Pancreas (tissue), 10 donors: ENCODE results near the gene APBB2. TPM values are rescaled to one million over a fixed set of nuclear protein-coding genes. Genes with fewer than 3 reads are reported as not detected.
A peak's percentile ranks its signal among the peaks of the same experiment; 100 is the strongest.

ENCODE experiments used
- ATAC-seq, 4 donors: fragments of 200-7000 bp; cut with Tn5 transposase; one replicate each; pipeline versions ENCODE4 v1.8.0 to v1.9.1; 2020; ENCODE audit warnings: mild to moderate bottlenecking in 4 of 4, moderate library complexity in 4 of 4
- DNase-seq, 6 donors: peaks; one replicate each; pipeline ENCODE4 v3.0.0-alpha.2; 2020
- FAIRE-seq: peaks from 2 replicates; lab custom pipeline; 2012; peaks lifted over from hg19 to GRCh38; lab: Jason Lieb, UNC
- H3K27ac ChIP-seq, 4 donors: fragments of 200-600 bp; sonication (generic); 1 replicate in 3 of 4; 2 replicates in 1 of 4; pipeline versions ENCODE4 v1.5.0 to v1.8.0; 2020
- H3K27me3 ChIP-seq, 4 donors: fragments of 200-600 bp; one replicate each; pipeline ENCODE4 v1.8.0; 2021
- H3K36me3 ChIP-seq, 3 donors: fragments of 200-600 bp; sonication (generic) in 1 of 3; one replicate each; pipeline versions ENCODE4 v1.5.0 to v1.8.0; 2020 to 2021
- H3K4me1 ChIP-seq, 3 donors: fragments of 200-600 bp; one replicate each; pipeline ENCODE4 v1.8.0; 2021
- H3K4me3 ChIP-seq, 4 donors: fragments of 200-600 bp; sonication (generic) in 2 of 4; one replicate each; pipeline versions ENCODE4 v1.5.0 to v1.8.0; 2020 to 2021
- H3K9me3 ChIP-seq, 4 donors: fragments of 200-600 bp; one replicate each; pipeline ENCODE4 v1.8.0; 2021
- CTCF ChIP-seq, 4 donors: fragments of 200-600 bp; sonication (generic) in 3 of 4; IDR thresholded peaks; one replicate each; pipeline versions ENCODE4 v1.5.0 to v1.8.0; 2021; ENCODE audit warnings: antibody characterized with exemption in 4 of 4
- WGBS, 2 donors: extraction: QIAGEN DNeasy Blood & Tissue Kit; methylation state at CpG; one replicate each; pipeline ENCODE4 v1.1.7; 2013; 5-methylcytosine and 5-hydroxymethylcytosine counted together
- intact Hi-C, 3 donors: fragments of 100-400 bp; cut with DNase I; formaldehyde crosslinking; loops; one replicate each; pipeline versions ENCODE4 v1.11.1 to v1.14.2; 2022
- polyA plus RNA-seq, 2 donors: library from polyadenylated mRNA; stranded (reverse); fragments of 200-250 nt; gene quantifications; one replicate each; pipeline ENCODE4 v1.2.3, GENCODE V29; 2013
- total RNA-seq, 6 donors: library from RNA; stranded (reverse); fragmentation: NEBNext Ultra II Directional in 4 of 6; extraction: Animal tissue kit (Norgen Biotek cat#: 25700) in 4 of 6; gene quantifications; one replicate each; pipeline versions ENCODE4 v1.2.1 to v1.2.4, GENCODE V29; 2021 to 2023
- donor health status: healthy with polysubstance abuse.
- donor health status: DM: no; HTN: no; CAD: no; lungs with moderate emphysema.
- donor health status: DM: no; HTN: no; CAD: no.
- donor health status: control.
- donor health status: control.
- donor health status: Bipolar disorder and iron deficiency.
- donor health status: DM: yes; HTN: yes; CAD: no.
- donor health status: DM: no; HTN: no; CAD: no.
- donor health status: DM: no; HTN: no; CAD: no.
- donor health status: DM: yes; HTN: yes; CAD: no.

The APBB2 gene
- total and polyA plus RNA-seq, 8 donors = 9.1 to 21.6 (median 11.5) TPM

GRCh38 chr4:41028392-41029076 lies 185.8 kb downstream of the APBB2 start:
- no peak for DNase-seq
- TF ChIP-seq CTCF (IDR thresholded peaks at IDR 0.05) = no peak
- H3K4me3 ChIP-seq = no peak overlapping the region
- ATAC-seq = peak in 1 of 4 donors; percentile 24
- peaks cover 0 to 5% (median 2%) of the 10 kb centered on the region in 4 donors for H3K9me3 ChIP-seq
- H3K27me3 ChIP-seq = no peaks in the 10 kb centered on the region
- peaks cover 0 to 8% (median 5%) of the 10 kb centered on the region in 3 donors for H3K4me1 ChIP-seq
- WGBS, 2 donors = 65 to 75% methylated on average over 8 of the region's 8 CpGs
- FAIRE-seq = no peak
- no peaks in the 10 kb centered on the region for H3K36me3 ChIP-seq
- intact Hi-C loops = no loop called here
- H3K27ac ChIP-seq = peak overlapping the region in 2 of 4 donors; percentile 57 to 64

- Histone ChIP-seq H3K36me3 (no peaks in the 10 kb centered on the region), H3K9me3 (peaks cover 0 to 5% (median 2%) of the 10 kb centered on the region in 4 donors), H3K27me3 (no peaks in the 10 kb centered on the region), H3K4me1 (peaks cover 0 to 8% (median 5%) of the 10 kb centered on the region in 3 donors), H3K4me3 (no peak overlapping the region), H3K27ac (no peak overlapping the region)
- ATAC-seq = no peak
- 93 to 100% methylated on average over 1 of the region's 1 CpG for WGBS, 2 donors
- DNase-seq = no peak
- no peak for FAIRE-seq
- no peak for TF ChIP-seq CTCF (IDR thresholded peaks at IDR 0.05)
- intact Hi-C loops = no loop called here
These were observed 187.4 kb downstream of the APBB2 start for GRCh38 chr4:41026971-41027370.

GRCh38 chr4:41025824-41026223 lies 188.5 kb downstream of the APBB2 start:
- FAIRE-seq (no peak), ATAC-seq (no peak), DNase-seq (no peak)
- Histone ChIP-seq H3K9me3 (peaks cover 0 to 5% (median 2%) of the 10 kb centered on the region in 4 donors), H3K27ac (no peak overlapping the region), H3K4me3 (no peak overlapping the region), H3K27me3 (no peaks in the 10 kb centered on the region), H3K4me1 (peaks cover 0 to 8% (median 5%) of the 10 kb centered on the region in 3 donors), H3K36me3 (no peaks in the 10 kb centered on the region)
- intact Hi-C loops = no loop called here
- WGBS, 2 donors = 99 to 100% methylated on average over 2 of the region's 2 CpGs
- TF ChIP-seq CTCF (IDR thresholded peaks at IDR 0.05) = no peak

DNA sequence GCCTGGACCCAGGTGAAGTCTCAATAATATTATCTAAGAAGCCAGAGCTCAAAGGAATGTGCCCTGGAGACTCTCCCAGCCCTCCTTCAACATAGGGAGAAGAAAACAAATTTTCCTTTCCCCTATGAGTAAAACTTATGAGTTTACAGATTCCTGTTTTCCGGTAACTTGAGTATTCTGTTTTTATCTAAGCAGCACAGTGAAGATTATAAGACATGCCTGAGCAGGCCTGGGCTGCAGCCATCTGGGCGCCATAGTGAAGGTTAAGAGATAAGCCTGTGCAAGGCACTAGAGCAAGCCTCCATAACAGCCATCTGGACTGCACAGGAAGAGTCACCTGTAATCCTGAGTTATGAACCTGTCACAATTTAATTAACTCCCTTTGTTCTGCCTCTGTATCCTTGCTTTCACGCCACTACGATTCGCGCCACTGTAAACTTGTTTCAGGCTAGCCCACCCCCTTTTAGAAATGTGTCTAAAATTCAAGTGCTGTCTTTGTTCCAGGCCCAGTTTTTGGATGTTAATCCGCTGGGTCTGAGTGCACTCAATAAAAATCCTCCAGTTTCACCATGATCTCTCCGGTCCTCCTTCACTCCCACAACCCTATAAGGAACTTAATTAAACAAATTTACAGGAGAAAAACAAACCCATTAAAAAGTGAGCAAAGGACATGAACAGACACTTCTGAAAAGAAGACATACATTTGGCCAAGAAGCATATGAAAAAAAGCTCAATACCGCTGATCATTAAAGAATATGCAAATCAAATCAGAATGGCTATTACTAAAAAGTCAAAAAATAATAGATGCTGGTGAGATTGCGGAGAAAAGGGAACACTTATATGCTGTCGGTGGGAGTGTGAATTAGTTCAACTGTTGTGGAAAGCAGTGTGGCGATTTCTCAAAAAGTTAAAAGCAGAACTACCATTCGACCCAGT lies 189.5 kb downstream of the APBB2 start:
- no peak overlapping the region for H3K4me3 ChIP-seq
- ATAC-seq (no peak), DNase-seq (no peak), FAIRE-seq (no peak)
- TF ChIP-seq CTCF (IDR thresholded peaks at IDR 0.05) = no peak
- H3K9me3 ChIP-seq = peaks cover 0 to 5% (median 2%) of the 10 kb centered on the region in 4 donors
- H3K4me1 ChIP-seq = peaks cover 0 to 8% (median 5%) of the 10 kb centered on the region in 3 donors
- WGBS, 2 donors = 94 to 96% methylated on average over 13 of the region's 13 CpGs
- H3K27me3 ChIP-seq = no peaks in the 10 kb centered on the region
- intact Hi-C loops = no loop called here
- no peak overlapping the region for H3K27ac ChIP-seq
- H3K36me3 ChIP-seq = no peaks in the 10 kb centered on the region
